Liver (tissue), 3 donors: ENCODE data around the gene COL6A2.

Experiments used
- ATF3 ChIP-seq: IDR thresholded peaks from 2 replicates; pipeline ENCODE4 v1.6.1; 2016; ENCODE audit warnings: antibody characterized with exemption
- EGR1 ChIP-seq, 2 donors: IDR thresholded peaks; 2 replicates each; pipeline ENCODE4 v1.6.1; 2016 to 2018; ENCODE audit warnings: antibody characterized with exemption in 2 of 2, low read depth in 2 of 2
- GABPA ChIP-seq, 2 donors: IDR thresholded peaks in 1 of 2; conservative IDR thresholded peaks in 1 of 2; 2 replicates each; pipeline ENCODE4 v1.6.1; 2016; ENCODE audit warnings: antibody characterized with exemption in 2 of 2, mild to moderate bottlenecking in 1 of 2, moderate library complexity in 1 of 2
- ZBTB33 ChIP-seq: IDR thresholded peaks from 2 replicates; pipeline ENCODE4 v1.6.1; 2016; ENCODE audit warnings: antibody characterized with exemption
- TF ChIP-seq, protein P1 (sequence below): fragments of 150-350 bp; IDR thresholded peaks from 2 replicates; pipeline ENCODE4 v1.5.1; 2017; ENCODE audit warnings: improper control_type of control experiment, low read depth, low read length; ENCODE audit not compliant: missing input control
- TF ChIP-seq, protein P2 (sequence below): IDR thresholded peaks from 2 replicates; pipeline ENCODE4 v1.6.1; 2016; ENCODE audit warnings: antibody characterized with exemption, mild to moderate bottlenecking
- TF ChIP-seq, protein P3 (sequence below): IDR thresholded peaks from 2 replicates; pipeline ENCODE4 v1.6.1; 2016; ENCODE audit warnings: antibody characterized with exemption
- donor health status: healthy.
- donor health status: healthy.

DNA sequence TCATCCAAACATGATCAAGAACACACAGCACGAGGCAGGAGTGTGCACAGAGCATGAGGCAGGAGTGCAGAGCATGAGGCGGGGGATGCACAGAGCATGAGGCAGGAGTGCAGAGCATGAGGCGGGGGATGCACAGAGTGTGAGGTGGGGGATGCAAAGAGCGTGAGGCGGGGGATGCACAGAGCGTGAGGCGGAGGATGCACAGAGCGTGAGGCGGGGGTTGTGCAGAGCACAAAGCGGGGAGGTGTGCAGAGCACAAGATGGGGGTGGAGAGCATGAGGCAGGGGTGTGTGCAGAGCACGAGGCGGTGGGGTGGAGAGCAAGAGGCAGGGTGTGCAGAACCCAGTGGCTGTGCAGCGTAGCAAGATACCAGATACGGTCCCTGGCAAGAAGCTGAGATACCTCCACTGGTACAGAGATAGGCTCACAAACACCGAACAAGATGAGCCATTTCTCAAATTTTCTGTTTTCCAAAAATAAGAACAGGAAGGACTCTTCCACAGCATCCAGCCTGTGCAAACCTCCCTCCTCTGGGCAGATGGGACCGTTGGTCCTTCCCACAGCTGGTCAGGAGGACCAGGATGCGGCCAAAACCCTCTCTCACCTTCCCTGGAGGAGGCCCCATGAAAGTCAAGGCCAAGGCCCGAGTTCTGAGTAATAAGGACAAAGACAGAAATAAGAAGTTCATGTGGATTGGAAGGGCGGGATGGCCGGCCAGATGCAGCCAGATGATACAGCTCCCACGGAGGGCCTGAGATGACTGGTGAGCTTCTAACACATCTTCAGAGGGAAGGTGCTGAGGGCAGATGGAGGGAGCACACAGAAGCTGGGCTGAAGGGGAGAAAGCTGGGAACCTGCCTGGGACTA lies 74.3 kb downstream of the COL6A2 start:
- TF ChIP-seq, protein P1, sequence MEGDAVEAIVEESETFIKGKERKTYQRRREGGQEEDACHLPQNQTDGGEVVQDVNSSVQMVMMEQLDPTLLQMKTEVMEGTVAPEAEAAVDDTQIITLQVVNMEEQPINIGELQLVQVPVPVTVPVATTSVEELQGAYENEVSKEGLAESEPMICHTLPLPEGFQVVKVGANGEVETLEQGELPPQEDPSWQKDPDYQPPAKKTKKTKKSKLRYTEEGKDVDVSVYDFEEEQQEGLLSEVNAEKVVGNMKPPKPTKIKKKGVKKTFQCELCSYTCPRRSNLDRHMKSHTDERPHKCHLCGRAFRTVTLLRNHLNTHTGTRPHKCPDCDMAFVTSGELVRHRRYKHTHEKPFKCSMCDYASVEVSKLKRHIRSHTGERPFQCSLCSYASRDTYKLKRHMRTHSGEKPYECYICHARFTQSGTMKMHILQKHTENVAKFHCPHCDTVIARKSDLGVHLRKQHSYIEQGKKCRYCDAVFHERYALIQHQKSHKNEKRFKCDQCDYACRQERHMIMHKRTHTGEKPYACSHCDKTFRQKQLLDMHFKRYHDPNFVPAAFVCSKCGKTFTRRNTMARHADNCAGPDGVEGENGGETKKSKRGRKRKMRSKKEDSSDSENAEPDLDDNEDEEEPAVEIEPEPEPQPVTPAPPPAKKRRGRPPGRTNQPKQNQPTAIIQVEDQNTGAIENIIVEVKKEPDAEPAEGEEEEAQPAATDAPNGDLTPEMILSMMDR = no peak
- no peak for TF ChIP-seq ATF3
- TF ChIP-seq, protein P2, sequence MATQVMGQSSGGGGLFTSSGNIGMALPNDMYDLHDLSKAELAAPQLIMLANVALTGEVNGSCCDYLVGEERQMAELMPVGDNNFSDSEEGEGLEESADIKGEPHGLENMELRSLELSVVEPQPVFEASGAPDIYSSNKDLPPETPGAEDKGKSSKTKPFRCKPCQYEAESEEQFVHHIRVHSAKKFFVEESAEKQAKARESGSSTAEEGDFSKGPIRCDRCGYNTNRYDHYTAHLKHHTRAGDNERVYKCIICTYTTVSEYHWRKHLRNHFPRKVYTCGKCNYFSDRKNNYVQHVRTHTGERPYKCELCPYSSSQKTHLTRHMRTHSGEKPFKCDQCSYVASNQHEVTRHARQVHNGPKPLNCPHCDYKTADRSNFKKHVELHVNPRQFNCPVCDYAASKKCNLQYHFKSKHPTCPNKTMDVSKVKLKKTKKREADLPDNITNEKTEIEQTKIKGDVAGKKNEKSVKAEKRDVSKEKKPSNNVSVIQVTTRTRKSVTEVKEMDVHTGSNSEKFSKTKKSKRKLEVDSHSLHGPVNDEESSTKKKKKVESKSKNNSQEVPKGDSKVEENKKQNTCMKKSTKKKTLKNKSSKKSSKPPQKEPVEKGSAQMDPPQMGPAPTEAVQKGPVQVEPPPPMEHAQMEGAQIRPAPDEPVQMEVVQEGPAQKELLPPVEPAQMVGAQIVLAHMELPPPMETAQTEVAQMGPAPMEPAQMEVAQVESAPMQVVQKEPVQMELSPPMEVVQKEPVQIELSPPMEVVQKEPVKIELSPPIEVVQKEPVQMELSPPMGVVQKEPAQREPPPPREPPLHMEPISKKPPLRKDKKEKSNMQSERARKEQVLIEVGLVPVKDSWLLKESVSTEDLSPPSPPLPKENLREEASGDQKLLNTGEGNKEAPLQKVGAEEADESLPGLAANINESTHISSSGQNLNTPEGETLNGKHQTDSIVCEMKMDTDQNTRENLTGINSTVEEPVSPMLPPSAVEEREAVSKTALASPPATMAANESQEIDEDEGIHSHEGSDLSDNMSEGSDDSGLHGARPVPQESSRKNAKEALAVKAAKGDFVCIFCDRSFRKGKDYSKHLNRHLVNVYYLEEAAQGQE = no peak
- no peak for TF ChIP-seq GABPA (IDR thresholded peaks at IDR 0.05 in 1 of 2, conservative IDR thresholded peaks at IDR 0.05 in 1 of 2)
- TF ChIP-seq, protein P3, sequence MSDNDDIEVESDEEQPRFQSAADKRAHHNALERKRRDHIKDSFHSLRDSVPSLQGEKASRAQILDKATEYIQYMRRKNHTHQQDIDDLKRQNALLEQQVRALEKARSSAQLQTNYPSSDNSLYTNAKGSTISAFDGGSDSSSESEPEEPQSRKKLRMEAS = no peak
- TF ChIP-seq EGR1 (IDR thresholded peaks at IDR 0.05; ENCODE audit: low read depth in 2 of 2) = no peak
- TF ChIP-seq ZBTB33 = no peak
